Measurements from ENCODE around the gene CPNE8.

CPNE8 gene

GRCh38 chr12:38610808-38611350, 294.5 kb downstream of the CPNE8 start:
- DNase-seq: no peak

GRCh38 chr12:38607295-38607694, 298.1 kb downstream of the CPNE8 start:
- DNase-seq: no peak

Data from femur (tissue), 1 donor.